ENCODE measurements around the gene SENP1.

The SENP1 gene

GRCh38 chr12:48016373-48017020, 89.4 kb downstream of the SENP1 start:
- Mint-ChIP-seq H3K36me3 (ENCODE audit: low read depth) (no peaks in the 10 kb centered on the region), H3K4me1 (ENCODE audit: low read depth) (no peaks in the 10 kb centered on the region), H3K27ac (no peak overlapping the region), H3K9me3 (no peaks in the 10 kb centered on the region), H3K27me3 (ENCODE audit: low read depth) (peaks cover 52% of the 10 kb centered on the region), H3K4me3 (no peak overlapping the region)

DNA sequence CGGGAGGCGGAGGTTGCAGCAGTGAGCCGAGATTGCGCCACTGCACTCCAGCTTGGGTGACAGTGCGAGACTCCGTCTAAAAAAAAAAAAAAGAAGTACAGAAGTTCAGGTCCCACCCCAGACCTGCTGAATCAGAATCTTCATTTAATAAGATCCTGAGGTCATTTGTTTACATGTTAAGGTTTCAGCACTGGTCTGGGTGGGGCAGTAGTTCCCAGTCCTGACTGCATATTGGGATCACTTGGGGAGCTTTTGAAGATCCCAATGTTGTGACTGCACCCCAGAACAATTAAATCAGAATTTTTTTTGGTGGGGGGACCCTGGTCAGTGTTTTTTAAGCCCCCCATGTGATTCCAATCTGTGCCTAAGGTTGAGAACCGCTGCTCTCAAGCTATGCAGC, 89.9 kb downstream of the SENP1 start:
- no peaks in the 10 kb centered on the region for H3K4me1 Mint-ChIP-seq (ENCODE audit: low read depth)
- no peak overlapping the region for H3K27ac Mint-ChIP-seq
- H3K4me3 Mint-ChIP-seq: no peak overlapping the region
- H3K27me3 Mint-ChIP-seq (ENCODE audit: low read depth): peaks cover 57% of the 10 kb centered on the region
- no peaks in the 10 kb centered on the region for H3K9me3 Mint-ChIP-seq
- no peaks in the 10 kb centered on the region for H3K36me3 Mint-ChIP-seq (ENCODE audit: low read depth)

GRCh38 chr12:48015129-48015528, 90.8 kb downstream of the SENP1 start:
- H3K4me1 Mint-ChIP-seq (ENCODE audit: low read depth): no peaks in the 10 kb centered on the region
- no peak overlapping the region for H3K4me3 Mint-ChIP-seq
- no peak overlapping the region for H3K27ac Mint-ChIP-seq
- H3K9me3 Mint-ChIP-seq: no peaks in the 10 kb centered on the region
- no peaks in the 10 kb centered on the region for H3K36me3 Mint-ChIP-seq (ENCODE audit: low read depth)
- H3K27me3 Mint-ChIP-seq (ENCODE audit: low read depth): peaks cover 61% of the 10 kb centered on the region

DNA sequence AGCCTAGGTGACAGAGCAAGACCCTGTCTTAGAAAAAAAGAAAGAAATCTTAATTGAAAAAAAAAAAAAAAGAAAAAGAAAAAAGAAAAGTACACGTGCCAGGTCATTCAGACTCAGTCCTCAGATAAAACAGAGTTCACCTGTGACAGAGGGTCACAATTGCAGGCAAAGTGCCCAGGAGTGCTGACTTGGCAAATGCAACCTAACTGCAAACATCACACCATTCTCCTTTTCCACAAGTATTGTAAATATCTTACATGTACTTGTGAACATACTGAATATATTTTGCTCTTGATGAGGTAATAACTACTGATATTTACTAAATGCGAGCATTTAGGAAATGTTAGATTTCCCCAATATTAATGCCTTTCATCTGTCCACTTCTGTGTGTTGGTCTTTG, 92.6 kb downstream of the SENP1 start:
- no peak overlapping the region for H3K27ac Mint-ChIP-seq
- H3K4me1 Mint-ChIP-seq (ENCODE audit: low read depth): no peaks in the 10 kb centered on the region
- H3K27me3 Mint-ChIP-seq (ENCODE audit: low read depth): peaks cover 70% of the 10 kb centered on the region
- no peaks in the 10 kb centered on the region for H3K36me3 Mint-ChIP-seq (ENCODE audit: low read depth)
- H3K9me3 Mint-ChIP-seq: no peaks in the 10 kb centered on the region
- no peak overlapping the region for H3K4me3 Mint-ChIP-seq

GRCh38 chr12:48012070-48012469, 93.8 kb downstream of the SENP1 start:
- Mint-ChIP-seq H3K4me3 (no peak overlapping the region), H3K36me3 (ENCODE audit: low read depth) (no peaks in the 10 kb centered on the region), H3K4me1 (ENCODE audit: low read depth) (no peaks in the 10 kb centered on the region), H3K9me3 (no peaks in the 10 kb centered on the region), H3K27ac (no peak overlapping the region), H3K27me3 (ENCODE audit: low read depth) (peaks cover 75% of the 10 kb centered on the region)

DNA sequence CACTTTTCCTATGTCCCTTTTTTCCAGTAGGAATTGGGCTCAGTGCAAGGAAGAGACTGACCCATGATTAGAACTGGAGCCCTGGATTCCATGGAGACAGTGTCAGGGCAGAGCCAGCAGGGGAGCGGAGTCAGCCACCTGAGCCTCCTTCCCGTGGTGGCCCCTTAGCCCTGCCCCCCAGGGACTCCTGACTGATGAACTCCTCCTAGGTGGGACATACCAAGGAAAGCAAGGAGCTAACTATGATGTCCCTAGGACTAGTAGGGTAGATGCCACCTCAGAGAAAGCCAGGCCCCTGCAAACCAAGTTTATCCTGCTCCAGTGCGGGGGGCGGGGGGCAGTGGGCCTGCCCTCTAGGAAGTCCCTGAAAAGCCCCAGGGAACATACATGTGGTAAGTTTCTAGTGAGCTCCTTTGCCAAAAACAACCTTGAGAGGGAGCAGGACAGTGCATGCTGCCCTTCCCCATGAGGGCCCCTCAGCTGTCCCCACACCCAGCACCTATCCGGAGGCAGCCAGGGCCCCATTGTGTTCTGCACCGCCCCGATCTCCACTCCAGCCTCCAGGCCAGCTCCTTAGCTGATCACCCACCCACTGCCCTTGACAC, 95.4 kb downstream of the SENP1 start:
- peaks cover 82% of the 10 kb centered on the region for H3K27me3 Mint-ChIP-seq (ENCODE audit: low read depth)
- no peak overlapping the region for H3K4me3 Mint-ChIP-seq
- H3K36me3 Mint-ChIP-seq (ENCODE audit: low read depth): peaks cover 2% of the 10 kb centered on the region
- no peaks in the 10 kb centered on the region for H3K9me3 Mint-ChIP-seq
- H3K4me1 Mint-ChIP-seq (ENCODE audit: low read depth): peaks cover under 1% of the 10 kb centered on the region
- no peak overlapping the region for H3K27ac Mint-ChIP-seq

DNA sequence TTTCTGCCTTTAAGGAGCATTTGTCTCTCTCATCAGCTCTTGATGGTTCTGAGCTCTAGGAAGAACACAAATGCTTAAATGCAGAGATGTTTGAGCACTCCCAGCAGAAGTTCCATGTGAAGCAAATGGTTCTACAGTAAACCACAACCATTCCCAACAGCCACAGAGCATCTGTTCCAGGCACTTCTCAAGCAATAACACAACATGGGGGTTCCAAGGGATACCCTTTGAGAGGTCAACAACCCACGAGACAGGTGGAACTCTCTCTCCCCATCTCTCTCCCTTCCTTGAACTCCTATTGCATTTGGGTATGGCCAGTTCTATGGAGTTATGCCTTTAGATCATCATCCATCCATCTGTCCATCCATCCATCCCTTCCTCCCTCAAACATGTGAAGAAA, 96.4 kb downstream of the SENP1 start:
- no peak overlapping the region for H3K27ac Mint-ChIP-seq

DNA sequence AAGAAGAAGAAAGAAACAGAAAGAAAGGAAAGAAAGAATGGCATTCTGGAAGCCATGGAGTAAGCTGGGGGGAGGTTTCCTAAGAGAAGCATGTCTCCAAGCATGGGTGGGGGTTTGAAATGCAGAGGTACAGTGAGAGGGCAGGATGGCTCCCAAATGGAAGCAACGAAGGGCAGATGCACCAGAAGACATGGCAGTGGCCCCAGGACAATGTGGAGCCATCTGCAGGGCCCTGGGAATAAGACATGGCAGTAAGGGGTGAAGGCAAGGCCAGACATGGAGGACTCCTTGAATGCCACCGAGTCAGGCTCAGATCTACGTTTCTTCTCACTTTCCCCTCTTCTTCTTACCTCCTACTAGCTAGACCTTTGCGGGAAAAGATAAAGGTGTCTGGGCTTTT, 96.9 kb downstream of the SENP1 start:
- Mint-ChIP-seq H3K36me3 (ENCODE audit: low read depth) (peaks cover 2% of the 10 kb centered on the region), H3K4me3 (no peak overlapping the region), H3K27me3 (ENCODE audit: low read depth) (peaks cover 85% of the 10 kb centered on the region), H3K4me1 (ENCODE audit: low read depth) (peaks cover 1% of the 10 kb centered on the region), H3K27ac (no peak overlapping the region), H3K9me3 (no peaks in the 10 kb centered on the region)

More for the DNA sequence above, 96.4 kb downstream of the SENP1 start:
- H3K9me3 Mint-ChIP-seq: no peaks in the 10 kb centered on the region
- no peak overlapping the region for H3K4me3 Mint-ChIP-seq
- H3K4me1 Mint-ChIP-seq (ENCODE audit: low read depth): peaks cover 1% of the 10 kb centered on the region
- peaks cover 86% of the 10 kb centered on the region for H3K27me3 Mint-ChIP-seq (ENCODE audit: low read depth)
- peaks cover 2% of the 10 kb centered on the region for H3K36me3 Mint-ChIP-seq (ENCODE audit: low read depth)

- no peaks in the 10 kb centered on the region for H3K9me3 Mint-ChIP-seq
- H3K36me3 Mint-ChIP-seq (ENCODE audit: low read depth): peaks cover 2% of the 10 kb centered on the region
- no peak overlapping the region for H3K4me3 Mint-ChIP-seq
- H3K4me1 Mint-ChIP-seq (ENCODE audit: low read depth): peaks cover 5% of the 10 kb centered on the region
- peaks cover 87% of the 10 kb centered on the region for H3K27me3 Mint-ChIP-seq (ENCODE audit: low read depth)
- H3K27ac Mint-ChIP-seq: no peak overlapping the region
Measured at GRCh38 chr12:48008349-48008748, 97.5 kb downstream of the SENP1 start.

DNA sequence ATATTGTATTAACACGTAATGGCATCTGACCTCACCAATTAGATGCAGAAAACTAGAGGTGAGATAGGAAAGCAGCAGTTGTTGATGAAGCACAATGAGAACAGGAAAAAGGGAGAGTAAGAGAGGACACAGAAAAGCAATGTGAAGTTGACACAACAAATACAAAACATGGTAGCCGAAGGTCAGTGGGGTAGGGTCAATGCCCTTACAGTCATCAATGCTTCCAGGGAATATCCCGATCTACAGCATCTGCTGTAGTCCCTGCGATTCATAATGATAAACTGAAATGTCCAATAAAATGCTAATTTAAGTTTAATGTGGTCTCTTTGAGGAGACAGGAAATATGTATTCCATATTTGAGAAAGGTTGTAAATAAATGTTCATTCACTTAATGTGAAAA, 98.7 kb downstream of the SENP1 start:
- Mint-ChIP-seq H3K36me3 (ENCODE audit: low read depth) (peaks cover 2% of the 10 kb centered on the region), H3K4me1 (ENCODE audit: low read depth) (peaks cover 13% of the 10 kb centered on the region), H3K9me3 (no peaks in the 10 kb centered on the region), H3K27me3 (ENCODE audit: low read depth) (peaks cover 89% of the 10 kb centered on the region), H3K27ac (no peak overlapping the region), H3K4me3 (no peak overlapping the region)

DNA sequence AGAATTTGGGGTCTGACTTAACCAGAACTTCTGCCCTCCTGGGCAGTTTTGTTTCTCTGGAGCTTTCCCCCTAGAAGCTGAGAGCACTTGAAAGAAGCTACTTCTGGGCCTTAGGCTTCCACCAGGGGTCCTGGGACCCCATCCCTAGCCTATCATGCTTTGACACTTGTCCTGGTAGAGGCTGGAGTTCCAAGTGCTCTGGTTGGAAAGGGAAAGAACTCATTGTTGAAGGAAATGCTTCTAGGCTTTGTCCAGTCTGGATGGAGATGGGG, 100.2 kb downstream of the SENP1 start:
- no peak overlapping the region for H3K27ac Mint-ChIP-seq

GRCh38 chr12:48005001-48005749, 100.7 kb downstream of the SENP1 start:
- no peak overlapping the region for H3K4me3 Mint-ChIP-seq

More for the DNA sequence above, 100.2 kb downstream of the SENP1 start:
- H3K36me3 Mint-ChIP-seq (ENCODE audit: low read depth): peaks cover 2% of the 10 kb centered on the region
- no peak overlapping the region for H3K4me3 Mint-ChIP-seq
- peaks cover 20% of the 10 kb centered on the region for H3K4me1 Mint-ChIP-seq (ENCODE audit: low read depth)
- peaks cover 91% of the 10 kb centered on the region for H3K27me3 Mint-ChIP-seq (ENCODE audit: low read depth)
- H3K9me3 Mint-ChIP-seq: no peaks in the 10 kb centered on the region

GRCh38 chr12:48004053-48004941, 101.6 kb downstream of the SENP1 start, which contains the start of gene COL2A1:
Gene COL2A1, minus strand, starts transcription at chr12:48004476. Its CDS starts 155 bp downstream, at chr12:48004321.
- Mint-ChIP-seq H3K9me3 (no peaks in the 10 kb centered on the region), H3K4me3 (peak within 1 kb of the TSS; percentile 50)

More at GRCh38 chr12:48005001-48005749, 100.7 kb downstream of the SENP1 start:
- H3K27ac Mint-ChIP-seq: no peak overlapping the region
- H3K9me3 Mint-ChIP-seq: no peaks in the 10 kb centered on the region
- H3K4me1 Mint-ChIP-seq (ENCODE audit: low read depth): peaks cover 20% of the 10 kb centered on the region
- H3K27me3 Mint-ChIP-seq (ENCODE audit: low read depth): peaks cover 96% of the 10 kb centered on the region
- H3K36me3 Mint-ChIP-seq (ENCODE audit: low read depth): peaks cover 2% of the 10 kb centered on the region

More at GRCh38 chr12:48004053-48004941, 101.6 kb downstream of the SENP1 start, which contains the start of gene COL2A1:
- H3K27ac Mint-ChIP-seq: no peak within 1 kb of the TSS
- H3K36me3 Mint-ChIP-seq (ENCODE audit: low read depth): peaks cover 2% of the 10 kb centered on the region
- peaks cover 96% of the 10 kb centered on the region for H3K27me3 Mint-ChIP-seq (ENCODE audit: low read depth)
- peaks cover 20% of the 10 kb centered on the region for H3K4me1 Mint-ChIP-seq (ENCODE audit: low read depth)

All from T-helper 1 cell treated with Interleukin-12 subunit alpha and Interleukin-12 subunit beta and Interleukin-4 antibody, amounts not matched to agents 30 μg/mL and 1 μg/mL, for 36 hours (primary cell).